HEK293T (cell line): ENCODE results near the gene TENT4A.

Experiments used
- ARNT ChIP-seq: fragments of 450-650 bp; IDR thresholded peaks from 2 replicates; pipeline ENCODE4 v1.6.1; 2017; ENCODE audit warnings: mild to moderate bottlenecking
- BHLHE40 ChIP-seq: fragments of 450-650 bp; IDR thresholded peaks from 2 replicates; pipeline ENCODE4 v1.6.1; 2016; ENCODE audit warnings: mild to moderate bottlenecking, moderate library complexity, borderline replicate concordance
- CTBP1 ChIP-seq: fragments of 450-650 bp; IDR thresholded peaks from 2 replicates; pipeline ENCODE4 v1.6.1; 2016; ENCODE audit warnings: borderline replicate concordance
- FOXA1 ChIP-seq: fragments of 450-650 bp; IDR thresholded peaks from 2 replicates; pipeline ENCODE4 v1.6.1; 2016; ENCODE audit warnings: mild to moderate bottlenecking
- FOXK2 ChIP-seq: fragments of 450-650 bp; IDR thresholded peaks from 2 replicates; pipeline ENCODE4 v1.6.1; 2016; ENCODE audit warnings: mild to moderate bottlenecking
- FOXM1 ChIP-seq: fragments of 450-650 bp; IDR thresholded peaks from 2 replicates; pipeline ENCODE4 v1.6.1; 2017; ENCODE audit warnings: mild to moderate bottlenecking, borderline replicate concordance
- HDGF ChIP-seq: fragments of 450-650 bp; IDR thresholded peaks from 2 replicates; pipeline ENCODE4 v1.6.1; 2017; ENCODE audit warnings: antibody characterized with exemption, borderline replicate concordance
- L3MBTL2 ChIP-seq: fragments of 450-650 bp; conservative IDR thresholded peaks from 2 replicates; pipeline ENCODE4 v1.6.1; 2016; ENCODE audit warnings: mild to moderate bottlenecking
- LEF1 ChIP-seq: fragments of 450-650 bp; IDR thresholded peaks from 2 replicates; pipeline ENCODE4 v1.6.1; 2017; ENCODE audit warnings: mild to moderate bottlenecking, borderline replicate concordance
- NFRKB ChIP-seq: fragments of 450-650 bp; IDR thresholded peaks from 2 replicates; pipeline ENCODE4 v1.6.1; 2016; ENCODE audit warnings: mild to moderate bottlenecking, moderate library complexity
- SP1 ChIP-seq: fragments of 450-650 bp; IDR thresholded peaks from 2 replicates; pipeline ENCODE4 v1.6.1; 2017
- SUZ12 ChIP-seq: fragments of 450-650 bp; IDR thresholded peaks from 2 replicates; pipeline ENCODE4 v1.6.1; 2016; ENCODE audit warnings: mild to moderate bottlenecking
- TARDBP ChIP-seq: fragments of 450-650 bp; IDR thresholded peaks from 2 replicates; pipeline ENCODE4 v1.6.1; 2016
- ZNF384 ChIP-seq: fragments of 450-650 bp; IDR thresholded peaks from 2 replicates; pipeline ENCODE4 v1.6.1; 2016

- TF ChIP-seq ARNT (no peak), NFRKB (no peak), BHLHE40 (no peak), FOXK2 (no peak), FOXM1 (no peak), LEF1 (no peak), L3MBTL2 (no peak), CTBP1 (no peak), TARDBP (no peak), SP1 (no peak), HDGF (no peak), SUZ12 (no peak), ZNF384 (no peak), FOXA1 (no peak)
Measured at GRCh38 chr5:6674421-6674820, 38.8 kb upstream of the TENT4A start.
